Glomerular visceral epithelial cell (primary cell): ENCODE results near the gene NAP1L1.
"Not testable (repeated sequence)": the region's sequence is repeated elsewhere in the genome, so short reads cannot be mapped to it uniquely, and the experiment has no call there.

ENCODE experiments used
- DNase-seq: peaks from one replicate; pipeline ENCODE4 v3.0.0-alpha.2; 2016; ENCODE audit errors: extremely low spot score

Gene NAP1L1

GRCh38 chr12:75990189-75990912 lies 94.1 kb downstream of the NAP1L1 start:
- no peak for DNase-seq

GRCh38 chr12:75987709-75988108 lies 96.8 kb downstream of the NAP1L1 start:
- not testable (repeated sequence) for DNase-seq
